ENCODE results near the gene XPR1.

- TF ChIP-seq CTCF (IDR thresholded peaks at IDR 0.05) (no peak), POLR2AphosphoS5 (IDR thresholded peaks at IDR 0.05) (no peak), EP300 (IDR thresholded peaks at IDR 0.05) (no peak)
Observed at GRCh38 chr1:180785291-180785690, 153.5 kb downstream of the XPR1 start.

Measured in esophagus muscularis mucosa (tissue), 4 donors.